Ovary (tissue), 1 donor: ENCODE measurements around the gene PROSER3.

Experiments
- EP300 ChIP-seq: sonication (generic); formaldehyde crosslinking; IDR thresholded peaks from one replicate; pipeline ENCODE4 v1.6.1; 2017; ENCODE audit warnings: antibody characterized with exemption
- POLR2A ChIP-seq: fragments of 450-650 bp; IDR thresholded peaks from one replicate; pipeline ENCODE4 v1.6.1; 2017; ENCODE audit warnings: antibody characterized with exemption, mild to moderate bottlenecking, moderate library complexity

DNA sequence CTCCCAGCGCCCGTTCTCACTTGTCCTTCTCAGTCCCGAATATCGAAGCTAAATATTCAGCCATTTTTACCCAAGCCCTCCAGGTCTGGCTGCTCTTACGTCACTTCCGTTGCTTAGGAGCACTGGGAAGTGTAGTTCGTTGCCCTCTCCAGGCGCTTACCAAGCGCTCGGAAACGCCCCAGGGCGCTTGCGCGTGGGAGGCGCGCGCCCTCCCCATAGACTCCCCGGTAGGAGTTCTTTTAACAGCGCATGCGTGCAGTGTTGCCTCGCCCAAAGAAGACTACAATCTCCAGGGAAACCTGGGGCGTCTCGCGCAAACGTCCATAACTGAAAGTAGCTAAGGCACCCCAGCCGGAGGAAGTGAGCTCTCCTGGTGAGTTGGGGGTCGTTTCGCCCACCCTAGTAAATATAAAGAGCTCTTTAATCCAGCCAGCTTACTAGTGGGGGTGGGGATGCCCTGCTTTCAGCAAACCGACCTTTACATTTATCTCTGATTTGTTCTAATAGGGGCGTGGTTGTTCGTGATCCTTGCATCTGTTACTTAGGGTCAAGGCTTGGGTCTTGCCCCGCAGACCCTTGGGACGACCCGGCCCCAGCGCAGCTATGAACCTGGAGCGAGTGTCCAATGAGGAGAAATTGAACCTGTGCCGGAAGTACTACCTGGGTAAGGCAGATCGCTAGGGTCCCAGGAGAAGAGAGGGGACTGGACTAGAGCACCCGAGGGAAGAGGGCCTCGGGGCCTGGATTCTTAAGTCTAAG lies 12.5 kb upstream of the PROSER3 start, which contains the start of the genes PSENEN and U2AF1L4:
- TF ChIP-seq EP300 (no peak), POLR2A (peak; percentile 2)
